Gastroesophageal sphincter (tissue), 3 donors: ENCODE measurements around the gene FAM171A1.

Experiments used
- EP300 ChIP-seq: sonication (generic); formaldehyde crosslinking; IDR thresholded peaks from one replicate; pipeline ENCODE4 v1.6.1; 2017; ENCODE audit warnings: antibody characterized with exemption, mild to moderate bottlenecking
- POLR2A ChIP-seq, 2 donors: fragments of 450-650 bp; IDR thresholded peaks; one replicate each; pipeline ENCODE4 v1.6.1; 2017; ENCODE audit warnings: antibody characterized with exemption in 2 of 2, mild to moderate bottlenecking in 2 of 2, moderate library complexity in 1 of 2
- POLR2AphosphoS5 ChIP-seq: sonication (generic); formaldehyde crosslinking; IDR thresholded peaks from one replicate; pipeline ENCODE4 v1.6.1; 2017; ENCODE audit warnings: antibody characterized with exemption
- TF ChIP-seq, protein P1 (sequence below), 4 experiments: fragments of 200-600 bp in 2 of 4; fragments of 450-650 bp in 2 of 4; sonication (generic) in 1 of 4; IDR thresholded peaks; one replicate each; pipeline ENCODE4 v1.5.1; 2017 to 2019; ENCODE audit warnings: antibody characterized with exemption in 4 of 4, mild to moderate bottlenecking in 2 of 4, moderate library complexity in 2 of 4

DNA sequence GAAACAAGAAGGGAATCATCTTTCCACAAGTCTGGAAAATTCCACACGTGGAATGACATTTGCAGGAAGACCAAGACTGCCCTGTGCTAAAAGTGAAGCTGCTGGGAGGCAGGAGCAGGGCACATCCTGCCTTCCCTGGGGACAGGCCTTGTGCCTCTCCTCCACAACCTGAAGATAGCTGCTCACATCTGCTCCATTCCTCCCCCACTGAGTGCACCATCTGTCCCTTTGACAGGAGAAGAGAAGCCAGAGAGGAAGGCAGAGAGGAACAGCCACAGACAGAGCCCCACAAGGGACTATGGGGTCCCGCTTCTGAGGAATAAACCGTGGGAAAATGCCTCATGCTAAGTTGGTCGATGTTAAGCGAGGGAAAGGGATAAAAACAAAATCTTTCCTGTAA, 15.9 kb upstream of the FAM171A1 start:
- TF ChIP-seq, protein P1, sequence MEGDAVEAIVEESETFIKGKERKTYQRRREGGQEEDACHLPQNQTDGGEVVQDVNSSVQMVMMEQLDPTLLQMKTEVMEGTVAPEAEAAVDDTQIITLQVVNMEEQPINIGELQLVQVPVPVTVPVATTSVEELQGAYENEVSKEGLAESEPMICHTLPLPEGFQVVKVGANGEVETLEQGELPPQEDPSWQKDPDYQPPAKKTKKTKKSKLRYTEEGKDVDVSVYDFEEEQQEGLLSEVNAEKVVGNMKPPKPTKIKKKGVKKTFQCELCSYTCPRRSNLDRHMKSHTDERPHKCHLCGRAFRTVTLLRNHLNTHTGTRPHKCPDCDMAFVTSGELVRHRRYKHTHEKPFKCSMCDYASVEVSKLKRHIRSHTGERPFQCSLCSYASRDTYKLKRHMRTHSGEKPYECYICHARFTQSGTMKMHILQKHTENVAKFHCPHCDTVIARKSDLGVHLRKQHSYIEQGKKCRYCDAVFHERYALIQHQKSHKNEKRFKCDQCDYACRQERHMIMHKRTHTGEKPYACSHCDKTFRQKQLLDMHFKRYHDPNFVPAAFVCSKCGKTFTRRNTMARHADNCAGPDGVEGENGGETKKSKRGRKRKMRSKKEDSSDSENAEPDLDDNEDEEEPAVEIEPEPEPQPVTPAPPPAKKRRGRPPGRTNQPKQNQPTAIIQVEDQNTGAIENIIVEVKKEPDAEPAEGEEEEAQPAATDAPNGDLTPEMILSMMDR (IDR thresholded peaks at IDR 0.05): no peak
- TF ChIP-seq POLR2A (IDR thresholded peaks at IDR 0.05): no peak
- TF ChIP-seq POLR2AphosphoS5: no peak
- TF ChIP-seq EP300: no peak
